Measurements from ENCODE around the gene TC2N. TPM values are rescaled to one million over a fixed set of nuclear protein-coding genes. Genes with fewer than 3 reads are reported as not detected.
A peak's percentile ranks its signal among the peaks of the same experiment; 100 is the strongest.

TC2N gene
- total RNA-seq, 1 experiment from 2014 or later: 15.9 TPM

- no peaks in the 10 kb centered on the region for H3K36me3 ChIP-seq (ENCODE audit: control insufficient read depth in 1 of 2, insufficient read depth in 2 of 2, low read length in 2 of 2)
- TF ChIP-seq CBX3 (IDR thresholded peaks at IDR 0.05; ENCODE audit: low read depth) (no peak), TCF7L2 (IDR thresholded peaks at IDR 0.05; ENCODE audit: borderline replicate concordance, extremely low read depth, insufficient read depth, insufficient read length) (peak; percentile 31), RAD21 (IDR thresholded peaks at IDR 0.05; ENCODE audit: low read depth) (peak; percentile 43), CTCF (IDR thresholded peaks at IDR 0.05 in 2 of 3, conservative IDR thresholded peaks at IDR 0.05 in 1 of 3; ENCODE audit: borderline replicate concordance in 1 of 3, insufficient read depth in 1 of 3, low read depth in 2 of 3, low read length in 2 of 3) (peak; percentile 9 to 24 (median 12); a peak in 1 of 6 replicates), EZH2 (IDR thresholded peaks at IDR 0.05) (no peak)
- CTCF ChIA-PET: interaction anchor here (0.7 to 1.6 kb wide), 4 partner anchors 37 to 138 kb away, joined by 3 to 7 read pairs (median 6); no protein-coding TSS in a partner anchor
These were observed 8.6 kb downstream of the TC2N start for GRCh38 chr14:91858536-91859275.

GRCh38 chr14:91857614-91858013 lies 9.7 kb downstream of the TC2N start:
- H3K4me2 ChIP-seq (ENCODE audit: low read length): no peak overlapping the region
- intact Hi-C loops (cut with micrococcal nuclease): no loop called here
- DNase-seq (ENCODE audit: low read depth, low spot score) (no peak), ATAC-seq (no peak)
- H3K27ac ChIP-seq (ENCODE audit: low read depth, low read length): no peak overlapping the region
- POLR2A ChIA-PET: no interaction called here
- no TSS peak for BruUV-seq (replicated peaks)
- CTCF ChIA-PET: no interaction called here
- no peak overlapping the region for H3K4me3 ChIP-seq (replicated peaks in 1 of 2; ENCODE audit: low read depth in 1 of 2, low read length in 2 of 2)
- H4K20me1 ChIP-seq (ENCODE audit: insufficient read depth): no peaks in the 10 kb centered on the region
- peaks cover 2 to 8% of the 10 kb centered on the region in 2 experiments; a peak in 3 of 4 replicates for H3K4me1 ChIP-seq (ENCODE audit: control insufficient read depth in 1 of 2, insufficient read depth in 2 of 2, low read length in 2 of 2)
- H3K27me3 ChIP-seq (ENCODE audit: insufficient read depth, low read length): peaks cover 5% of the 10 kb centered on the region; the same call in 1 of the 2 replicates
- RAD21 ChIA-PET (ENCODE audit: low non-redundant PET in 1 of 2, low total read pairs in 2 of 2, uncharacterized antibody in 2 of 2, unreplicated experiment in 2 of 2): no interaction called here
- H3K36me3 ChIP-seq (ENCODE audit: control insufficient read depth in 1 of 2, insufficient read depth in 2 of 2, low read length in 2 of 2): no peaks in the 10 kb centered on the region
- no peak for TF ChIP-seq FOSL1 (IDR thresholded peaks at IDR 0.05; ENCODE audit: low read depth)
- TF ChIP-seq EZH2 (IDR thresholded peaks at IDR 0.05): no peak
- H3K9ac ChIP-seq (ENCODE audit: low read length): no peak overlapping the region
- H2AFZ ChIP-seq (ENCODE audit: low read depth, low read length, poor library complexity, severe bottlenecking): no peak overlapping the region
- H3K79me2 ChIP-seq (ENCODE audit: insufficient read depth, low read length): no peaks in the 10 kb centered on the region
- H3K9me3 ChIP-seq (ENCODE audit: control insufficient read depth in 1 of 2, insufficient read depth in 1 of 2, low read depth in 1 of 2, low read length in 2 of 2): no peaks in the 10 kb centered on the region
- H3K9me2 ChIP-seq (ENCODE audit: insufficient read depth): no peaks in the 10 kb centered on the region

More at GRCh38 chr14:91858536-91859275, 8.6 kb downstream of the TC2N start:
- peak; percentile 16 for DNase-seq (ENCODE audit: low read depth, low spot score)
- no peak overlapping the region for H3K9ac ChIP-seq (ENCODE audit: low read length)
- BruUV-seq (replicated peaks): no TSS peak
- ChIA-PET POLR2A (no interaction called here), RAD21 (ENCODE audit: low non-redundant PET in 1 of 2, low total read pairs in 2 of 2, uncharacterized antibody in 2 of 2, unreplicated experiment in 2 of 2) (interaction anchor here (0.5 to 1.2 kb wide), 4 partner anchors 53 to 409 kb away, joined by 3 to 5 read pairs (median 4); no protein-coding TSS in a partner anchor)
- H3K9me2 ChIP-seq (ENCODE audit: insufficient read depth): no peaks in the 10 kb centered on the region
- H4K20me1 ChIP-seq (ENCODE audit: insufficient read depth): no peaks in the 10 kb centered on the region
- peak overlapping the region; percentile 41 for H2AFZ ChIP-seq (ENCODE audit: low read depth, low read length, poor library complexity, severe bottlenecking)
- H3K9me3 ChIP-seq (ENCODE audit: control insufficient read depth in 1 of 2, insufficient read depth in 1 of 2, low read depth in 1 of 2, low read length in 2 of 2): no peaks in the 10 kb centered on the region
- H3K27me3 ChIP-seq (ENCODE audit: insufficient read depth, low read length): peaks cover 5% of the 10 kb centered on the region; the same call in 1 of the 2 replicates
- H3K4me2 ChIP-seq (ENCODE audit: low read length): peak overlapping the region; percentile 31
- H3K79me2 ChIP-seq (ENCODE audit: insufficient read depth, low read length): no peaks in the 10 kb centered on the region
- H3K27ac ChIP-seq (ENCODE audit: low read depth, low read length): no peak overlapping the region
- peaks cover 2 to 8% of the 10 kb centered on the region in 2 experiments; a peak in 3 of 4 replicates for H3K4me1 ChIP-seq (ENCODE audit: control insufficient read depth in 1 of 2, insufficient read depth in 2 of 2, low read length in 2 of 2)
- no peak overlapping the region for H3K4me3 ChIP-seq (replicated peaks in 1 of 2; ENCODE audit: low read depth in 1 of 2, low read length in 2 of 2)
- ATAC-seq: peak; percentile 71
- intact Hi-C loops (cut with micrococcal nuclease): no loop called here
